Amygdala (tissue), 56 donors: ENCODE data around the gene ZMIZ1.

ENCODE experiments used
- DNase-seq, 56 donors: peaks; one replicate each; lab custom pipeline; 2025; lab: John Stamatoyannopoulos, UW

Gene ZMIZ1

DNA sequence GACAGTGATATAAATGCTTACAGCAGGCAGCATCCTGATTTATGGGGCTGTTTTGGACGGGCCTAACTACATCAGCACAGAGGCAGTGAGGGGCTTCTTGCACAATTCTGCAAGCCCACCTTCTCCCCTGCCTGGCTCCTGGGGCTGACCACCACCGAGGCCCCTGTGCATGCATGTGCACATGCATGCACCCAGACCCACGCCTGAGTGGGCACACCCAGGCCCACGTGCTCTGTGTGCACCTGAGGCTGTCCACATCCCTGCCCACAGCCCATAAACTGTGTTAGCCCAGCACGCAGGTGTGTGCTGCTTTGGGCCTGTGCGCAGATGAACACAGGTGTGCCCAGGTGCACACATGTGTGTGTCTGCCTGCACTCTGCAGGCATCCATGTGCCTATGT lies 40.0 kb downstream of the ZMIZ1 start:
- DNase-seq: no peak

DNA sequence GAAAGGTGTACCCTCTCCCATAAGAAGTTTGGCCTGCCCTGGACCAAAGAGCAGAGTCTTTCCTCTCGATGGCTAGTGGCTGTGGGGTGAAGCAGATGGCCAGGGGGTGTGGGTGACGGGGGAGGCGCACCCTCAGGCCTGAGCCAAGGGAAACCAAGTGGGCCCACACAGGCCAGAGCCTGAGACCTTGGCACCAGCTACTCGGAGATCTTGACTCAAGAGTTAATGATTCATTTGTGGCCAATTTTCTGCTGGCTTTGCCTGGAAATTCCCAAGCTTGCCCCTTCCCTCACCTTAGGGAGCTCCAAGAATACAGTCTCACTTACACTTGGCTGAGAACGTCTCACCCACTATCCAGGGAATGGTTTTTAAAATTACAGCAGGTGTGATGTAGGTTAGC lies 42.7 kb downstream of the ZMIZ1 start:
- no peak for DNase-seq

DNA sequence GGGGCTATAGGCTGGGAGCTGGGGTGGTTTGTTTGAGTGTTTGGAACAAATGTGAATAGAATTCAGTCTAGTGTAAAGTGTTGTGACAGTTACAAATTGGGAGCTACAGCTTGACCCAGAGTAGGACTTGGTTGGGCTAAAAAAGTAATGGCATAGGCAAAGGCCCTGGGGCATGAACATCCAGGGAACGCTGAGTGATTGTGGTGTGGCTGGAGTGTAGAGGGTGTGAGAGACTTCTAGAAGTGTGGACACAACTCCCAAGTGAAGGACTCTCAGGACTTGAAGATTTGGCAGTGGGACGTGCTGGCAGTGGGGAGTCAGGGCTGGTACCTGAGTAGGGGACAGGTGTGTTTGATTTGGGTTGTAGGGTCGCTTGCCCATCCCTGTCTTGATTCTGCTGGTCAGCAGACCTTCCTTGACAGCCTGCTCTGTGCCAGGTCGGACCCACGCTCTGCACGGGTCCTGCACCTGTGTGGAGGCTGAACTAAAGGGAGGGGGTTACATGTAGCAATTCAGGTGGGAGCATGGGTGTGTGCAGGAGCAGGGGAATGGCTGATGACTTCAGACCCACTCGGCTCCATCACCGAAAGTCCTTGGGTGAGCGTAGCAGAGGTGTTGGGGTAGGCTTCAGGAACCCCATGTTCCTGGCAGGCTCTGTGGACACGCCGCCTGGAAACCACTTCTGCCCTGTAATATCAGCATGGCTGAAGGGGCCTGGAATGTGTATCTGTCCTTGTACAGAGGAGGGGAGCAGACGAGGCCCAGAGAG lies 43.3 kb downstream of the ZMIZ1 start:
- DNase-seq: no peak

DNA sequence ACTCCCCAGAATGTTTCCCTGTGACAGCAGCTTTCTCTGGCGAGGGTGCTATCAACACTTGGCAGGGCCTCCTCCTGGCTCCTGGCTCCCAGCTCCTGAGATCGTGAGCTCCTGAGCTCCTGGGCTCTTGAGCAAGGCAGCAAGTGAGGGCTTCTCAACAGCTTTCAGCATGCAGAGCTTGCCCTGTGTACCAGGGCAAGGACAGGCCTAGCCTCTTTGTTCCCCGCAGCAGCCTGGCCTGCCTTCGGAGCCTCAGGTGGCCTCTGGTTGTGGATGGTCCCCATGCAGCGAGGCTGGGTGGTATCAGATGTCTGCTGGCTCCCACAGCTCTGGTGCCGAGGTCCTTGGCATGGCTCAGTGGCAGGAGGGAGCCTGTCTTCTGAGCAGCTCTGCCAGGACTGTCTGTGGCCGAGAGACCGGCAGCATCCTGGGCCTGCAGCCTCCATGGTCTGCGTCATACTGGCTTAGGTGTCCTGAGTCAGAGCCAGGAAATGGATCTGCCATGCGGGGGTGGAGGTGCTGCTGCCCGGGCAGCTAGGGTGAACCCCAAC lies 44.2 kb downstream of the ZMIZ1 start:
- DNase-seq: peak in 3 of 56 donors; percentile 40 to 50 (median 41)

DNA sequence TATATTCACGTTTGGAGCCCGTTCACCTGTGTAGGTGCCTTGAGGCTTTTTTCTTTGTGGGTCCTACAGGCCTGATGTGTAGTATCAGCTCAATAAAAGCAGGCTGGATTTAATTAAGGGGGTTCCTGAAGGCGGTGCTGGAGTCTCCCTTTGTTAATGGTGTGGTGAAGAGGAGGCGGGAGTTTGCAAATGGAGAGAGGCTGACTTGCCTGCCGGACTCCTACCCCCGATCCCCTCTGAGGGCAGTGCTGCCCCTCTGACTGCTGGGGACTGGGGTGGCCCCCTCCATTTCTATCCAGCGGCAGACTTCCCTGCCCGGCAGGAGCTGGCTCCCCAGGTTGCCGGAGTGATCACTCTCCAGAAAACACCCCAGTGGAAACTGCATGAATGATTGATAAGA lies 45.1 kb downstream of the ZMIZ1 start:
- DNase-seq: no peak

DNA sequence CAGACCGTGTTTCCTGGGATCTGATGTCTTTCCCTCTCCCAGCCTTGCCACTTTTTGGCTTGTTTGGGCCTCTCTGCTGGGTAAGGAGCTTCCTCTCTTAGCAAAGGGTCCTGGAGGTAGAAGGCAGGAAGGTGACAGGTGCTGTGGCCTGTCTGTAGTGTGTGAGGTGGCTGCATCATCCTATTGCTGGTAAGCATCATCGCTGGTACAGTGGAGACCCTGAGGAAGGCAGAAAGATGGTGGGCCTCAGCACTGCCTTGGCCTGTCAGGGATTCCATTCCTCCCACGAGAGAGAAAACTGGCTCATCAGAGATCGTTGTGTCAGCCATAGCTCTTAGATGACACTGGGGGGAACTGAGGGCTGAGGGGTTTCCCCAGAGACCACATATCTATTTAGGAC lies 46.5 kb downstream of the ZMIZ1 start:
- no peak for DNase-seq

DNA sequence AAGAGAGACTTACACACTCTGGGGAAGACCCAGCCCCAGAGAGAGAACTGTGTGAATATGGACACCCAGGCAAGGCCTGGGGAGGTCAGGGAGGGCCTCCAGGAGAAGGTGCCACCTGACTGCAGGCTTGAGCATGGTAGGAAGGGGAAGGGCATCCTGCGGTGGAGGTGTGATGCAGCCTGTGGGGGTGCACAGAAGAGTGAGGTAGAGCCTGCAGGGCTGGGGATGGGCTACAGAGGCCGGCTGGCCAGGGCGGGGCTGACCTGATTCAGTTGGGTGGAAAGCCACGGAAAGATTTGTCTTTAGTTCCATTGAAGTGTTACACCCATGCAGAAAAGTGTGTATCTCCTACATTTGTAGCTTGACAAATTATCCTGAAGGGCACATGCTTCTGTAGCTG lies 47.6 kb downstream of the ZMIZ1 start:
- no peak for DNase-seq

DNA sequence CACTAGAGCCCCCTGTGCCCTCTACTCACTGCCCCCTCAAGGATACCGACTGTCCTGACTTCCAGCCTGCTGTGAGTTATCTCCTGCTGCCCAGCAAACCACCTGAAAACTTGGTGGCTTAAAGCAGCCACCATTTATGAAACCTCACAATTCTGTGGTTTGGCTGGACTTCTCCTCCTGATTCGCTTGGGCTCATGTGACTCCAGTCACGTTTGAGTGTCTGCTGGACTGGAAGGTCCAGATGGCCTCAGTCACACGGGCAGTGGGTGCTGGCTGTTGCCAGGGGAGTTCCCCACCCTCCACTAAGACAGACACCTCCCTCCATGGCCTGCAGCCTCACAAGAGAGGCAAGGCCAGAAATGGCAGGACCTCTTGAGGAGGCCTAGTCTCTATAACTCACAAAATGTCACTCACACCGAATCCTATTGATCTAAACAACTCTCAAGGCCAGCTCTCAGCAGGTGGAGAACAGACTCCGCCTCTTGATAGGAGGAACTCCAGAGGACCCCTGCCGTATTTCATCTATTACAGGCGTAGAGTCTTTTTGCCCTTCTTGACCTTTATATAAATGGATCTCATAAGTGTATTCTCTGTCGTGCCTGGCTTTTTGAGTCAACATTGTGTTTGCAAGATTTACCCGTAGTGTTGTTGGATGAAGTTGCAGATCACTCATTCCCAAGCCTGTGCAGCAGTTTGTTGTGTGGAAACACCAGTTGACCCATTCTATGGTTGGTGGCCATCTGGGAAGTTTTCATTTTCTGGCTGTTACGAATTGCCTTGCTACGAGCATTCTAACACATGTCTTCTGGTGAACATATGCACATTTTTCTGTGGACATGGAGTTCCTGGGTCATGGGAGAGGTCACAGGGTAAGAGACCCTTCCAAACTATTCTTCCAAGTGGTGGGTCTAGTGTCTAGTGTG lies 48.3 kb downstream of the ZMIZ1 start:
- DNase-seq: no peak

DNA sequence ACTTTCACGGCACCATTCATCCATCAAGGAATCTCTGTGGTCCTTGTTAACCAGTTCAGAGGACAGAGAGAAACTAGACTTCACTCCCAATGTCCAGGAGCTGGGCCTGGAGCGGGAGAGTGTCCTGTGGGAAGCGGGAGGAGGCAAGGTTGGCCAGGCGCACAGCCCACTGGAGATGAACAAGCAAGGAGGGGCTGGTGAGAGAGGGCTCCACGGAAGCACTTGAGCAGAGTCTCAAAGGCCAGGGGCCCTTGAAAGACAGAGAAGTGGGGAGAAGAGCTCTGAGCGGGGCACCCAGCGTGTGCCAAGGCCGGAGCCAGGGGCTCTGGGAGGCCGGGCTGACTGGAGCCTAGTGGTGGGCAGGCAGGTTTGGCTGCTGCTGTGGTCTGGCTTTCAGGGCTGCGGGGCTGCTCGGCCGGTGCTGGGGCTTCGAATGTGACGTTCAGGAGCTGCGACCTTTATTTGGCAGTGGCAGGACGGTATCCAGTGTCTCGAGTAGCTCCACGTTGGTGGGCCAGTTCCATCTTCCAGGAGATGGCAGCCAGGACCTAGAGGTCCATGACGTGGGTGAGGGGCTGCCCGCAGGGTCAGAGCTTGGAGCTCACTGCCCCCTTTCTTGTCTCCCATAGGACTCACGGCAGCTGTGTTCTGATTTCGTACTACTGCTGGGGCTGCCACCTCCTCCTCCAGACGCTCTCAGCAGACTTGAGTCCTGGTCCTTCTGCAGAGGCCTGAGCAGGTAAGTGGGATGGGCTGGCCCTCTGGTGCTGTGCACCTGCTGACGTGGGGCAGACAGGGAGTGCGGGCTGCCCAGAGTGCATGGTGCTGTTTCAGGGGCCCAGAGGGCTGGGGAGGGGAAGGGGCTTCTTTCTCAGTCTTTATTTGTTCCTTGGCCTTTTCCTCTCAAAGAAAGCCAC lies 49.8 kb downstream of the ZMIZ1 start:
- no peak for DNase-seq

DNA sequence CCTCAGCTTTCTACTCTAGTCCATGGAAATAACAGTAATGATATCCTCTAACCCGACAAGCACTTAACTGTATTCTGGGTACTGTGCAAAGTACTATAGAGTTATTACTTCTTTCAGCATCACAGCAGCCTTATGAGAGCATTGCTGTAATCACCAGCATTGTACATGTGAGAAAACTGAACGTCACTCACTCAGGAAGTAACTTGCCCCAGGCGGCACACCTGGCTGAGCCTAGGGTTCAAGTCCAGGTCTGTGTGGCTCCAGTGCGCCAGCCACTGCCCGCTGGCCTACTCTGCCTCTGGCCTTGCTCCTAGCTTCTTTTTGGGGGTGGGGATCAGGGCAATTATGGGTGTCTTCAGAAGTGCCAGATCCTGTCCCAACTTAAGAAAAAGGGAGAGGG lies 50.5 kb downstream of the ZMIZ1 start:
- DNase-seq: no peak

DNA sequence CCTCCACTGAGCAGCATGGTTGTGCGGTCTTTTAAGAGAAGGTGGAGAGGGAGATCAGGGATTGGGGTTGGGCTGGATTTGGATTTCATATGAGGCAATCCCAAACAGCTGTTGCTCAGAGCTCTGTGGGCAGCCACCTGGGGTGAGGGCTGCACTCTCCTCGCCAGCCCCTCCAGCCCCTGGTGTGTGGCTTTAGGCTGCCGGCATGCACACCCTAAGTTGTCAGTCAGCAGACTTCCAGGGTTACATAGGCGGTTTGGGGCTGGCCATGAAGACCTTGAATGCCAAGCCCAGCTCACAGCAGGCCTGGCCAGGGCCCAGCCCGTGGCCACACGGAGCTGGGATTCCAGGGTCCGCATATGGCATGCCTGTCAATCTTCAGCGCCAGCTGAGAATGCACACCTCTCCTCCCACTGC lies 54.8 kb downstream of the ZMIZ1 start:
- DNase-seq: no peak

DNA sequence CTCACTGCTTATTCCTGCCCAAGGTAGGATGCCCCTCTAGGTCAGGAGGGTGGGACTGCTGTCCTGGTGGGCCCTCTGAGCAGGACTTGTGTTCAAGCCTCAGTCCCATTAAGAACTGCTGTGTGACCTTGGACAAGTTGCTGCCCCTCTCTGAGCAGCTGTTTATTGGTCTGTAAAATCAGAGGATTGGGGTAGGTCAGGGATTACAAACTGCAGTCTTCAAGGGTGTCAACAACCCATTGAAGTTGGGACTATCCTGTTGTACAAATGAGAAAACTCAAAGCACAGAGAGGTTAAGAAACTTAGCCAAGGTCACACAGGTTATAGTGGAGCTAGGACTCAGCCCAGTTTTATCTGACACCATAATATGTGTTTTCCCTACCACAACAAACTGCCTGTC lies 55.3 kb downstream of the ZMIZ1 start:
- DNase-seq: no peak

DNA sequence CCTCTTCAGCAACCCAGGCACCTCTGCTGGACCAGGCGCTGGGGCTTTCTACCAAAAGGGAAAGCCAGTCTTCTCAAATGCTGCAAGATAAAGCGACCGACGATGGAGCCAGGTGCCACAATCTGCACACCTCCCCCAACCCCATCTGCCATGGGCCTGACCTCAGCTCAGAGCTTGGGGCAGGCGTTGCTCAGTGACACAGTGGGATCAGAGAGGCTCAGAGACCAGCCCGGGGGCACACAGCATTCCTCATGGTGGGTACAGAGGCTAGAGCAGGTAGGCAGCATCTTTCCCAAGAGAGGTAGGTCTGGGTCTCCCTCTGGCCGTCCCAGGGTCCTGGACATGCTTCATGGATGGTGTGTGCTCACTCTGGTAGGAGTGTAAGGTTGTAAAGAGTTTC lies 56.3 kb downstream of the ZMIZ1 start:
- DNase-seq: no peak

DNA sequence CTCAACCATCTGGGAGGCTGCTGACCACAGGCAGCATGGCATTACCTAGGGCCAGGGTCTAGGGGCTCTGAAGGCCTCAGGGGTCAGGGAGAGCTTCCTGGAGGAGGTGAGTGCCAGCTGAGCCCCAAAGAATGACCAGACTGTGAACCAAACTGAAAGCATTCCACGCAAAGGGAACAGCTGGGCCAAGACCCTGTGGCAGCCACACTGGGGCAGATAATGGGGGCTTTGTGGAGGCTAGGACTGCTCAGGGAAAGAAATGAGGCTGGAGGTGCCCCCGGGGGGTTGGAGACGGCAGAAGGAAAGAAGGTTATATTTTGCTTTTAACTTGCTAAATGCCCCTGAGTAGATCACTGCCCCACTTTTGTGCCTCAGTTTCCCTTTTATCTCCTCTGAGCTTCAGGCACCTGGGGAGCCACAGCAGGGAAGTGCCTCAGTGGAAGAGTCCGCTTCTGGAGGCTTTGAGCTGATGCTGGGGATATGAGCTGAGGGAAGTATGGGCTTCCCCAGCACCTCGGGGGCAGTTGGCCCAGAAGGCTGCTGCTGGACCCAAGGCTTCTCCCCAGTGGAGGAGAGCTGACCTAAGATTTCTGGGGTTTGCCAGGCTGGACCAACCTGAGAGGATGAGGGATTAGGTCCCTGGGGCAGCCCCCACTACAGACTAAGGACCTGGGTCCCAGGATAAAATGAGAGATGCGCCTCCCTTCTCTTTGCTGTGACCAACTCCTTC lies 57.8 kb downstream of the ZMIZ1 start:
- no peak for DNase-seq

DNA sequence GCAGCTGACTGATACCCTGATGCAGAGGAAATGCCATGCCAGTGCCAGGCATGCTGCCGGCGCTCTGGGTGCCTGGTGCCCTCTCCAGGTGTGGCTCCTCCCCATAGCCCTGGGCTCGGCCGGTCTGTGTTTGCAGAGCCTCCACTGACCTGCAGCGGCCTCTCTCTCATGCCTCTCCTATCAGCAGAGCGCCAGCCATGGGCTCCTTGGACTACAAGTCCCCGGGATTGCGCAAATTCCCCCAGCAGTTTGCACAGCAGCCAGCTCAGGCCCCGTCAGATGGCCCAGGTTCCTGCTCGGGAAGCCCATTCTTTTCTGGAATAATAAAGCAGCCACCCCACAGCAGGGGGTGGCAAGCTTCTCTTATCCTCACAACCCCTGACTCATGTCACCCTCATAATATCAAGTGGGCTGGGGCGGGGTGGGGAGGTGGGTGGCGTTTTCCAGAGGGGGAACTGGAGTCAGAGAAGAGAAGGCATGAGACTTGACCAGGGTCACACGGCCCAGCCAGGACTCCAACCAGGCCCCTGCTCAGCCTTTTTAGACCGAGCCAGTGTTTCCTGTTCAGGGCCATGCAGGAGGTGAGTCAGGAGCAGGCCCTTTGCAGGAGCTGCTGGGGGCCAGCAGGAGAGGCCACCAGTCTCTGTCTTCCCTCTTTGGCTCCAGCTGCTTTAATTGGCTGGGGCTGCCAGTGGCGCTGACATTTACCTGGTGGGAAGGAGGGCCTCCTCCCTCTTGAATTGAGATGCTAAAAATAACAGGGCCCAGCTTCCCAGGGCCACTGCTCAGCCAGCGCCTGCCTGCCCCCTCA lies 58.6 kb downstream of the ZMIZ1 start:
- DNase-seq: no peak

DNA sequence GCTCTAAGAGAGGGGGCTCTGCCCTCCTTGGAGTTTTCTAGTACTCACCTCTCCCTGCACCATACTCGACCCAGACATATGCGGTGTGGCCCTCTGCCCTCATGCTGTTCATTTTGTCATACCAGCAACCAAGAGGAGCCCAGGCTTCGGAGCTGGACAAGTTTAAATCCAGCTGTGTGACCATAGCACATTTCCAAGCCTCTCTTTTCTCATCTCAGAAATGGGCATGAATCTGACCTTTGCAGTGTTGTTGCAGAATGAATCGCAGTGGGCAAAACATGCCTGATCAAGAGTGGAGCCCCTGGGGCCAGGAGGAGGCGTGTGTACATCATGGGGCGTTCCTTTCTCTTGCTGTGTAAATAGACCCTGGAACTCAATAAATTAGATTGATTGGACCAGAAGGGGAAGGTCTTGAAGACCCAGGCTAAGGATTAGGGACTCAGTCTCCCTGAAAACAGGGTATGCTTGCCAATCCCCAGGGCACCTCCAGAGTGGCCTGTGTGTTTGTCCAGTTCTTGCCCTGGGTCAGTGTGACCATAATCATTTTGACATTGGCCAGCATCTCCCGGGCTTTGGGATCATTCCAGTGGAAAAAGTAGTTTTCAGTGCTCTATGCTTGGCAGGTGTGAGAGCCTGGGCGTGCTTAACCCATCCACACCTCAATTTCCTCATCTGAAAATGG lies 59.6 kb downstream of the ZMIZ1 start:
- DNase-seq: no peak

DNA sequence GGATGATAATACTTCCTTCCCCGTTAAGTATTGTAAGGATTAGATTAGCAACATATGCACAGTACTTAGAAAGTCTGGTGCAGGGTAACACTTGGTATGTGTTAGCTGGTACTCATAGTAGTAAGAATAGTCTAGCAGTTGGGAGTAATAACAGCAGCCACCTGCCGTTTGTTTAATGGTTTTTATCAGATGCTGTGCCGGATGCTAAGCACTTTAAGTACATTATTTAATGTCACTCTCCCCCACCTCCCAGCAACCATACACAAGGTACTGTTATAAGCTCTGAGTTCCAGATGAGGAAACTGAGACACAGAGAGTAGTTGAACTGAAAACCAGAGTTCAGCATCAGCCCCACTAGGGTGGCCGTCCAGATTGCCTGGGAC lies 60.1 kb downstream of the ZMIZ1 start:
- DNase-seq: no peak

DNA sequence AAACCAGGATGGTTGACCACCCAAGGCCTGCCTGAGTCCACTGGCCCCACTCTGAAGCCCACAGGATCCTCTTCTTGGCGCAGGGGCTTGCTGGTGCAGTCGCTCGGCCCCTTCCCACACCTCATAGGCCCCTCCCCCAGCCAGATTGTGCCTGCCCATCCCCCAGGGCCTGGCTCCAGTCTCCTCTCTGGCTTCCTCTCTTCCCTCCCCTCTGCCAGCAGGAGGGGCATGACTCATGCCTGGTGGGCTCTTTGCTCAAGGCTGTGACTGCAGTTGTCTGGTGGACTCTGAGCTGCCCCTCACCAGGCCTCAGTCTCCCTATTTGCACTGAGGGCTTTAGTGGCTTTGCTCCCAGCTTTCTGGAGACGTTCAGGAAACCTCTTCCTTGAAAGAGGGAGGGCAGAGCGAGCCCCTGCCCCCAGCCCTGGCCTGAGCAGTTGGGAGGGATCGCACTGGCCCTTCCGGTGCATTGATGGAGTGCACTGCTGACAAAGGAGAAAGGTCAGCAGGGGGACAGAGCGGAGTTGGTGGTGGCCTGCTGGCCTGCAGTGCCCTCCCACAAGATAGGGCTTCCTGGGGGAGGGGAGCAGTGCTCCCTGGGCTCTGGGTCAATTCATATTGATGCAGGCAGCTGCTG lies 60.7 kb downstream of the ZMIZ1 start:
- peak in 1 of 56 donors; percentile 27 for DNase-seq
